Measurements from ENCODE around the gene MAGEB10.
"Not testable (repeated sequence)": the region's sequence is repeated elsewhere in the genome, so short reads cannot be mapped to it uniquely, and the experiment has no call there.

MAGEB10 gene, protein sequence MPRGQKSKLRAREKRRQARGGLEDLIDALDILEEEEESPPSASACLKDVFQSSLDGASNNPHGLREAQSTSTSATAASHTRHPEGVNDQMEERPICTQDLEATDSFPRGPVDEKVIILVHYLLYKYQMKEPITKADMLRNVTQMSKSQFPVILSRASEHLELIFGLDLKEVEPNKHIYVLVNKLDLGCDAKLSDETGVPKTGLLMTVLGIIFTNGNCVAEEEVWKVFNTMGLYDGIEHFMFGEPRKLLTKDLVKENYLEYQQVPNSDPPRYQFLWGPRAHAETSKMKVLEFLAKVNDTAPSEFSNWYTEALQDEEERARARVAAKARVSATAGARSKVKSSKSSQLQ

GRCh38 chrX:27807690-27808089 lies at the start of gene MAGEB10:
TSS of gene MAGEB10 (plus strand) at chrX:27807990. CDS start at chrX:27821307, 13,317 bp downstream.
- no peak for DNase-seq

DNA sequence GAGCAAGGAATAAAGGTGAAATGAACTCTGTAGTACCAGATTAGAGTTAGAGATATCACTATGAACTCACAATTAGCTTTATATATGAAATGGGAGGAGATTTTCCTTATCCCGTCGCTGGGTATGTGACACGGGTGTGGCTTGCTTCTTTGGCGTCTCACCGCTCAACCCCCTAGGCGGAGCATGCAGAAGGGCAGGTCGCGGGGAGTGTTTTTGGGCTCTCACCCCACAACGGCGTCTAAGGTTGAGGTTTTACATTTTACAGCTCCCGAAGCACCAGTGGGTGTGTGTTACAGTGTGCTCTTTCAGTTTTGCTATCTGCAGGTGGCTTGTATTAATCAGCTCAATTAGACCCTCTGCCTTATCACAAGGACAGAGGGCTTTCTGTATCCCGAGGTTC lies 42.1 kb upstream of the MAGEB10 start:
- DNase-seq = no peak

- no peak for DNase-seq
These were observed 40.4 kb upstream of the MAGEB10 start for GRCh38 chrX:27767387-27767786.

GRCh38 chrX:27775984-27776383 lies 31.8 kb upstream of the MAGEB10 start:
- DNase-seq = no peak

DNA sequence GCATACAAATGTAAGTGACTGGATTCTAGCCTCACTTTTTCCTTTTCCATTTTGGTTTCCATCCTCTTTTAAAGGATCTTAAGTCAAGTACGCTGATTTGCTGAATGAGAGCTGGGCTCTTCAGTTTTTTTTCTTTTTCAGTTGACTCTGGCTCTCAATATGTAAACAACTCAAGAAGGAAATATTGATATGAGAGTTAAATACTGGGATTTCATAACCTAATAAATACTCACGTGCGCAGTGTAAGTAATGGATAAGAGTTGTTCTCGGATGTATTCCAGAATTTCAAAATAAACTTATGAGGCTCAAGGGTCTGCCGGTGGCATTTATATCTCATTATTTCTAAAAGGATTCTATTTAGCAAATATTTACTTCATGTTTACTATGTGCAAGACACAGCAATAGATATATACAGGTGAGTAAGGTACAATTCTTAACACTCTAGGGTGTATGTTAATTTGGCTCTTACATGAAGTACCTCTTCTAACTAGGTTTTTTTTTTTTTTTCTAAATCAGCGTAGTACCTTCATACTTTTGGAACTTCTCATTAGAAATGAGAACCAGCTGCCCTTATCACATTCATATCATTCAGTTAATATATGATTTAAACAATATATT lies 11.0 kb upstream of the MAGEB10 start:
- no peak for DNase-seq

- DNase-seq = no peak
These were observed 10.2 kb upstream of the MAGEB10 start for GRCh38 chrX:27797575-27797974.

DNA sequence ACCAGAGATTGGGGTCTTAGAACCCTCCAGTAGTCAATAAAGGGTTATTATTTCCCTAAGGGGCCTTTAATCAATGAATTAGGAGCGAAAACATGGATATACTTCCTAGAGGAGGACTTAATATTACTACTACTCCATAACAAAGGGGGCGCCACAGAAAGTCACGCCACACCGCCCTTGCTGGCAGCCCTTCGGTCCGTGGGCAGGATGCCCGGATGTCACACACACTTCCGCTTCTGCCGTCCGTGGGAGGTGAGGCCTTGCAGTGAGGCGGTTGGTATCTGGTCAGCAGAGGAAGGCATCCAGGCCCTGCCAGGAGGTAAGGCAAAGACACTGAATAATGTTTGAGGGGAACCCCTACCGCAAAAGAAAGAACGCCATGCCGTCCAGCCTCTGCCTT lies 436 bp downstream of the MAGEB10 start:
- DNase-seq = no peak

GRCh38 chrX:27808991-27809859 lies 1.4 kb downstream of the MAGEB10 start:
- not testable (repeated sequence) for DNase-seq

DNA sequence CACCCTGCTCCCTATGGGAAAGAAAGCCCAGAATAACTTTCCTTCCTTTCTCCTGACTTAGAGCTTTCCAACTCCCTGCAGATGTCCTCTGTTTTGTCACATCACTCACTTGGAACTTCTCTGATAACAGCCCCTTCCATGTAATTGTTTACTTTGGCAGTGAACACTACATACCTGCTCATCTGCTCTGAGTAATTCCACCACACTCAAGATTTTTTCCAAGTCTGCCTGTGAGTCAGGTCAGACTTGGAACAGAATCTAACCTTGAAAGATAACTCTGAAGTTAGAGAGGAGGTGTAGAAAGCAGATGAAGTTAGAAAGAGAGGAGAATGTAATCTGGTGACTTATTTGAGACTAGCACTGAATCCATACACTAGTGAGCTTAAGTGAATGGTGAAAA lies 7.4 kb downstream of the MAGEB10 start:
- DNase-seq = no peak

GRCh38 chrX:27823812-27824211 lies 16.0 kb downstream of the MAGEB10 start:
- DNase-seq = no peak

DNA sequence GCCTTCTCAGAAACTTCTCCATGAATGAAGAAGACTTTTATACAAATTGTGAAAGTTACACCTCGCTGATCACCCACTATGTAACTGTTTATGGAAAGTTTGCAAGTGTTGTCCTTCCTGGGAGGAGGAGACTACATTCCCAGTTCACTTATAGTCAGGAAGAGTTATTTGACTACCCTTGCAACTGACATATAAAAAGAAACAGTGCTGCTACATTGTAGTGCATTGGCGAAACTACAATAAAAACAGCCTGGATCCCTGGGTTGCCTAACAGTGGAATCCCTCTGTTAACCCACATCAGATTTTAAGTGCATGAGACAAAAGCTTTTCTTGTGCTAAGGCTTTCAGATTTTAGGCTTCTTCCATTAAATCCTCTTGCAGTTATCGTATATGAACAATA lies 30.4 kb downstream of the MAGEB10 start:
- DNase-seq = no peak

DNA sequence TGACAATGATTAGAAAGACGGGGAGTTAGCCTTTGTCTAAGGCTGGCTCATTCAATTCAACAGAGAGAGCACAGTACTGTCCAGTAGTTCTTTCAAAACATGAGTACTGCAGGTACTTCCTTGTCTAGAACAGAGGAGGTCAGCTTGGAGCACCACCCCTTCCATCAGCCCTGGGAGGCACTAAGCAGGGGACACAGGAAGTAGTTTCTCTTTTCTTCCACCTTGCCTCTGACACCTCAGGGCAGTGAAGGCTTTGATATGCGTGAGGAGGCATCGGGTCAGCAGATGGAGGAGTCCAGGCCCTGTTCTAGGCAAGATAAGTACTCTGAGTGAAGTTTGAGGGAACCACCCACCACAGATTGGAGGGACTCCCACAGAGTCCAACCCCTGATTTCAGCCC lies 33.1 kb downstream of the MAGEB10 start:
- no peak for DNase-seq

DNA sequence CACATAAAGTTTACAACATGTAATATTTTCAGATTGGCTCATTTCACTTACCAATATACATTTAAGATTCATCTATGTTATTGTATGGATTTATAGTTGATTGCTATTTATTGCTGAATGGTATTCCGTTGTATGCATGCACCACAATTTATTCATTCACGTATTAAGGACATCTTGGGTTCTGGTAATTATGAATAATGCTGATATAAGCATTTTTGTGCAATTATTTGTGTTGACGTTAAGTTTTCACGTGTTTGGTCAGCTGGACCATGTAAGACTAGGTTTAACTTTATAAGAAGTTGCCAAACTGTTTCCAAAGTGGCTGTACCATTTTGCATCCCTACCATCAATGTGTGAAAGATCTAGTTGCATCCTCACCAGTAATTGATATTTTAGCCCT lies 35.1 kb downstream of the MAGEB10 start:
- DNase-seq = no peak

DNA sequence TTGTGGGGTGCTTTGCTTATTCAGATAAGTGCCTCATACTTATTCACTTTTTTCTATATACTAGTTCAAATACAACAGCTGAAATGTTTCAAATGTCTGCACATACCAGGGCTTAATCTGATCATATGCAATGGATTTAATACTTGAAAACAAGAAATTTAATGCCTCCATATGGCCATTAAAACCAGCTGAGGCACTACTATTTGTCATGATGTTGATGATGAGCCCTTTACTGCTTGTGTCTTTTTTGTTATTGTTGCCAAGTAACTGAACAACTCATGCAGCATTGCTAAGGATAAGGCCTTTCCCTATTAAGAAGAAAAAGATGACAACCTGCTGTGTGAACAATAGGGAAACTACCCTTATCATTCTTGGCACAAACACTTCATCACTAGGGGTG lies 52.5 kb downstream of the MAGEB10 start:
- no peak for DNase-seq

DNA sequence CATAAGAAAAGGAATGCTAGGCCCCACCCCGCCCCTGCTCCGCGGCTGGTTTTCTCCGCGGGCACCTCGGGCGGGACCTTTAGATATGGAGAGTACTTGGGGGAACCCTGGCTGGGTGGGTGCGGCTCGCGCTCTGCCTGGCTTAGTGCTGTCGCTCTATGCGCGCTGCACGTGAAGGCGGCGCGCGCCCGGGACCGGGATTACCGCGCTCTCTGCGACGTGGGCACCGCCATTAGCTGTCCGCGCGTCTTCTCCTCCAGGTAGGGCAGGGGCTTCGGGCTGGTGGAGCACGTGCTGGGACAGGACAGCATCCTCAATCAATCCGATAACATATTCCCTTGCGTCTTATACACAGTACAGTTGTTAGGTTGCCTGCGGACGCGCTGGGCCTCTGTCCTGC lies 56.0 kb downstream of the MAGEB10 start:
- no peak for DNase-seq
